Skin epidermis (tissue), 12 donors: Measurements from ENCODE around the gene GRID2.

Source experiments
- H3K27ac ChIP-seq, 21 experiments: fragments of 200-600 bp; sonication (generic) in 11 of 21; one replicate each; pipeline ENCODE4 v1.5.0; 2020; ENCODE audit warnings: mild to moderate bottlenecking in 3 of 21, inconsistent platforms in 2 of 21, moderate library complexity in 2 of 21
- H3K4me3 ChIP-seq, 7 experiments: fragments of 200-600 bp; sonication (generic) in 2 of 7; one replicate each; pipeline ENCODE4 v1.5.0; 2020; ENCODE audit warnings: inconsistent platforms in 2 of 7, mild to moderate bottlenecking in 2 of 7, moderate library complexity in 1 of 7

GRID2 gene

DNA sequence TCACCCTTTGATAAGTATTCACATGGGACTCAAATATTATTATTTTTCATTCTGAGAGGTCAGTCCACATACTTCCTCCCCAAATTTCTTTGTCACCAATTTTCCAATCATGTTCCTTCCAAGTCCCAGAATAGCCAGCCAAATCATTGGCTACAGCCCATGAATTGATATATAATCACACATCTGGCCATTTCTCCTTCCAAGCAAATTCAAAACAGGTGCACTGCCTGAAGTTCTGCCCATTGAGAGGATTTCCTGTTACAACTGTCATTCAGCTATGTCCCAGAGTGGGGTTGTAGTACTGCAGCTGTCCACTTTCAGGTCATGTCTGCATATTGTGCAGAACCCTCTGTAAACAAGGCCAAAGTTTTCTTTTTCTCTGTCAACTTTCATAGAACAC lies 347.8 kb downstream of the GRID2 start:
- no peak overlapping the region for H3K4me3 ChIP-seq
- no peak overlapping the region for H3K27ac ChIP-seq

- Histone ChIP-seq H3K4me3 (no peak overlapping the region), H3K27ac (no peak overlapping the region)
These were observed 350.3 kb downstream of the GRID2 start for GRCh38 chr4:92654084-92654483.

GRCh38 chr4:92657695-92658094 lies 353.9 kb downstream of the GRID2 start:
- Histone ChIP-seq H3K27ac (no peak overlapping the region), H3K4me3 (no peak overlapping the region)

DNA sequence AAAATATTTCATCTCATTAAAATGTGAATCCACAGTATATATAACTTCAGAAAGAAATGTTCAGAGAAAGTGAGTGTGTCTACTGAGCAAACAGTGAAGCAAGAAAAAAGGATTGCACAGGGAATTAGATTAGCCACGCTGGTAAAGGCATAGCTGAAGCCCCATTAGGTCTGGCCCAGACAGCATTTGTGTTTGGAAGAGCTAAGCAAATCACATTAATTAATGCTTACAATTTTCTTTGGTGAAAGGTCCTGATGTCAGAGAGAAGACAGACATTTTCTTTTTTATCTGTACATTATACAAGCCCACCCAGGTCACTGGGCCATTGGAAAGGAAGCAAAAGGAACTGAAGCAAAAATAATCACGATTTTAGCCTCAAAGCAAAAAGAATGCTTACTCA lies 354.6 kb downstream of the GRID2 start:
- Histone ChIP-seq H3K27ac (no peak overlapping the region), H3K4me3 (no peak overlapping the region)

- H3K27ac ChIP-seq: no peak overlapping the region
- no peak overlapping the region for H3K4me3 ChIP-seq
These were observed 374.0 kb downstream of the GRID2 start for GRCh38 chr4:92677805-92678204.

GRCh38 chr4:92678292-92678691 lies 374.5 kb downstream of the GRID2 start:
- H3K4me3 ChIP-seq: no peak overlapping the region
- no peak overlapping the region for H3K27ac ChIP-seq

DNA sequence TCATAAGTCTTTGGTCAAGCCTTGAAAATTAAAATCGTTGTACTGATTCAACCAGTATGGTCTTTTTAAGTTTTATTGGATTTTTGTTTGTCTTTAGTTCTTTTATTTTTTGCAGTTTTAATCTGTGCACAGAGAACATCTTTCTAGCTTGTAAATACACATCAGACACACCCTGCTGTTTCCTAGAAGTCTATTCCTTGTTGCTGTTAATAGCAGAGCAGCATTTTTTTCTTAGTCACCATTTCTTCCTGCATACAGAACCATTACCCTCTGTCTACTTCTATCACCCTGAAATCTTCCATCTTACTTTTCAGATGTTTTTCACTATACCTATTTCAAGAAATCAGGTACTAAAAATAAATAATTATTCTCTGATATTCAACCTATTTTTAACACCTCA lies 375.4 kb downstream of the GRID2 start:
- no peak overlapping the region for H3K4me3 ChIP-seq
- no peak overlapping the region for H3K27ac ChIP-seq

- H3K4me3 ChIP-seq: no peak overlapping the region
- H3K27ac ChIP-seq: no peak overlapping the region
These were observed 410.9 kb downstream of the GRID2 start for GRCh38 chr4:92714640-92715039.

- Histone ChIP-seq H3K27ac (no peak overlapping the region), H3K4me3 (no peak overlapping the region)
These were observed 429.5 kb downstream of the GRID2 start for GRCh38 chr4:92733231-92733630.

GRCh38 chr4:92735025-92735665 lies 431.4 kb downstream of the GRID2 start:
- no peak overlapping the region for H3K27ac ChIP-seq
- H3K4me3 ChIP-seq: no peak overlapping the region

DNA sequence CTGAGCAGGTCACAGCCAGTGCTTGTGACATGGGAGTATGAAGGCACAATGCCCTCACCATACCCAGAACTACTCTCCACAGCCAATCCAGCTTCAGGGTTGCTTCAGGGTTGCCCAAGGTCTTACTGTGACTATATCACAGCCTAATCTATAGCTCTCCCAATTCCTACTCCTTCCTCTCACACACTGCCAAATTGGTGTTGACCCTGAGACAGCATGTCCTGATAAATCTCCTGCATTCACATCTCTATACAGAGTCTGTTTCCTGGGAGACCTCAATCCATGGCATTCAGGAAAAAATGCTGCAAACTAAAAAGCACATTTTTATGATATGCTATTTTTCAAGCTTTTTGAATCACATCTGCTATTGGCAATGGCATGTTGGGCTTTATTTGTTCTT lies 456.7 kb downstream of the GRID2 start:
- Histone ChIP-seq H3K4me3 (no peak overlapping the region), H3K27ac (no peak overlapping the region)

DNA sequence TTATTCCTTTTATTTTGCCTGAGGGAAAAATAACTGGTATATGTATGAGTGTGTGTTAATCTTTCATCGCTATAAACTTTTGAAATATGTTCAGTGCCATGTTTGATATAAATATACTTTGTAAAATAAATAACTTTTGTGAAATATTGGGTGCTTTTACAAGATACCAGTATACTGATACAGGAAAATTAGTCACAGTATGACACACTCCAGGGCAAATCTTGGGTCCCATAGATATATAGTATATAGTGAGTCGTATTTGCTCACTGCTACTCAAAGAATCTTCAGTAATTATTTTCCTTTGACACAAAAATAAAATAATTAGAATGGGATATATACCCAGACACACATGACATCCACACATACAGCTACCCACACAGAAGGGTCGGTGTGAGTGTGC lies 472.3 kb downstream of the GRID2 start:
- Histone ChIP-seq H3K4me3 (no peak overlapping the region), H3K27ac (no peak overlapping the region)

GRCh38 chr4:92789741-92790140 lies 486.0 kb downstream of the GRID2 start:
- Histone ChIP-seq H3K27ac (no peak overlapping the region), H3K4me3 (no peak overlapping the region)

GRCh38 chr4:92791871-92792440 lies 488.2 kb downstream of the GRID2 start:
- H3K4me3 ChIP-seq: no peak overlapping the region
- H3K27ac ChIP-seq: no peak overlapping the region

DNA sequence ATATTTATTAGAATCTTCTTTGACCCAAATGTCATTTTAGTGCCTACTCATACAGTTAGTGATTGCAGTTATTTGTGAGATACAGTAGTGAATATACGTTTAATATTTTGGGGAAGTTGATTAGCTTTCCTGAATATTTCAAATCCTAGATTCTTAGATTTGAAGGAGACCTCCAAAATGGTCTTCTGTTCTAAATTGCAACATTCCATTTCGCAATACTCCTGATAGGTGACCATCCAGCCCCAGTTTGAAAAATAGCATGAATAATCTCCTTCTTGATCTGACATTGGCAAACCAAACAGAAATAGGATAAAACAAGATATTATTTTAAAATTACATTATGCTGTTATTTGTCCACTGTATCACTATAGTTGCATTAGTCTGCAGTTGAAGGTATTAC lies 505.6 kb downstream of the GRID2 start:
- Histone ChIP-seq H3K4me3 (no peak overlapping the region), H3K27ac (no peak overlapping the region)

DNA sequence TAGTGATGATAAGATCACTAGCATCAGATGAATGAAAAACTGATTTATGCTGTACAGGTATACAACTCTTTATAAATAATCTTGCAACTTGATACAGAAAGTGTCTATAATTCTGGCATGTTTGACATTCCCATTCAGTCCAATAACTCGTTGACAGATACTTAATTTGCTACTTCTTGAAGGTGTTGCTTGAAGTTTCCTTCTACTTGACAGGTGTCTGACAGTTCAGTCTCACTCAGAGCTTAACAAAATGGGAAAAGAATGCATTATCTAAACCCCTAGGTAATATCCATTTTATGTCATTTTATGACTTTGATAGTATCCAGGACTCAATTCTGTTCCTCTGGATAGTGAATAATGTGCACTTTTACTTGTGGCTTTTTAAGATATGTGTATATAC lies 508.9 kb downstream of the GRID2 start:
- Histone ChIP-seq H3K27ac (no peak overlapping the region), H3K4me3 (no peak overlapping the region)

DNA sequence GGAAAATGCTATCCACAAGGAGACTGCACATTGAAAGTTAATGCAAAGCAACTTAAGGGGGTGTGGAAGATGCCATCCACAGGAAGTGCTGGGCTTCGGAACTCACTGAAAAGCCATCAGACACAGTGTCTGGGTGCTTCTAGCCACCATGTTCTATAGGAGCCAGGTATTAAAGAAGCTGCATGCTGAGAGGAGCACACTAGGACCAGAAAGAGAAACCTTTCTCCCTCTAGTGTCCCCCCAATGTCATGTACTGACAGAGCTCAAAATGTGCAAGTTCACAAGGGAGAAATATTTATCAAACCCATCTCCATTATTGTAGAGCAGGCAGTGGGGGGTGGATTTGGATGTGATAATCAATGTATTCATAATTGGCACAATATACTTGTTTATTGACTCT lies 510.9 kb downstream of the GRID2 start:
- Histone ChIP-seq H3K27ac (no peak overlapping the region), H3K4me3 (no peak overlapping the region)

DNA sequence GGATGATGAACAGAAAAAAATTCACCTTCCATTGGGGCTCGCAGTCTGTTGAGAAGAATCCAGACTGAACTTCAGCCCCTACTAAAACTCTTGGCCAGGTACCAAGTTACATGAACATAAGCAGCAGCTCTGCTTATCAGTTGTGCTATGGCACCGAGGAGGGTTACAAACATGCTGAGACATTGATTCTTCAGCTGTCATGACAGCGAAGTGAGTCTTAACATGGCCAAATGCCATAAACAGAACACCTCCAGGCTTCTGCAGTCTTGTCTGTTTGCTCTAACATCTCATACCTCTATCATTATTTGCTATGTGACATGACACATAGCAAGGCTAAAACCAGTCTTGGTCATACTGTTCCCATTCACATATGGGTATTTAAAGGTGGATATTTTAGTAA lies 521.5 kb downstream of the GRID2 start:
- no peak overlapping the region for H3K27ac ChIP-seq
- no peak overlapping the region for H3K4me3 ChIP-seq

DNA sequence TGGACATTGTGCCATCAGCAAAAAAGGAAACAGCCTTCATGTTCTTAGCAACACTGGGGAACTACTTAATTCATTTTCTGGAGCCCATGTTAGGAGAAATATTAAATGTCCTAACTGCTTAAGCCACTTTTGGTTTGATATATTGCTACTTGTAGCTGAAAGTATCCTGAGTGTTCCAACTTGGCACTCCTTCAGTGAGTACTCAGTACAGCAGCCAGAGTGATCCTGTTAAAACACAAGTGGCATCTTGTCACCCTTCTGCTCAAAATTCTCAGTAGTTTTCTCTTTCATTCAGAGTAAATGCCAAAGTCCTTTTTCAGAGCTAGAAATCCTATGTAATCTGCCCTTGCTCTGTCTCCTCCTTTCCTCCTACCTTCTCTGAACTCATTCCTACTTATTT lies 522.0 kb downstream of the GRID2 start:
- Histone ChIP-seq H3K4me3 (no peak overlapping the region), H3K27ac (no peak overlapping the region)

GRCh38 chr4:92830771-92831170 lies 527.0 kb downstream of the GRID2 start:
- H3K27ac ChIP-seq: no peak overlapping the region

DNA sequence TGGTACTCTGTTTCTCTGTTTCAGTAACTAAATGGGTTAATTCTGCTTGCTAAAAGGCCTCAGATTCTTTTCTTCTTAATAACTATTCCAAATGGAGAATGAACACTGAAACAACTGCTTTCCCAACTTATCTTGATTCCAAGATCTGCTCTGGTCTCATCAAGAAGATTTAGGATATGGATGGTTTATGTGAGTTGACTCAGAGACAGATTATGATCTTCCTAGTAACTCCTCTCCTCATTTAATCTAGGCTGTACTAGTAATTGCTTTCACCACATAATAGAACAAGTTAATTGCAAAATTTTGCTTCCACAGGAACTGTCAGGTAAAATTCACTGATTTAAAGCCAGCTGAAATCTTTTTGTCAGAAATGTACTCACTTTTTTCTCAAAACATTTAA lies 537.1 kb downstream of the GRID2 start:
- Histone ChIP-seq H3K4me3 (no peak overlapping the region), H3K27ac (no peak overlapping the region)

More at GRCh38 chr4:92830771-92831170, 527.0 kb downstream of the GRID2 start:
- no peak overlapping the region for H3K4me3 ChIP-seq

GRCh38 chr4:92843784-92844183 lies 540.0 kb downstream of the GRID2 start:
- H3K27ac ChIP-seq: no peak overlapping the region
- H3K4me3 ChIP-seq: no peak overlapping the region
